HCEC 1CT (cell line): ENCODE data around the gene IL13.

Source experiments
- DNase-seq: peaks from one replicate; pipeline ENCODE4 v3.0.0-alpha.2; 2017

The IL13 gene

DNA sequence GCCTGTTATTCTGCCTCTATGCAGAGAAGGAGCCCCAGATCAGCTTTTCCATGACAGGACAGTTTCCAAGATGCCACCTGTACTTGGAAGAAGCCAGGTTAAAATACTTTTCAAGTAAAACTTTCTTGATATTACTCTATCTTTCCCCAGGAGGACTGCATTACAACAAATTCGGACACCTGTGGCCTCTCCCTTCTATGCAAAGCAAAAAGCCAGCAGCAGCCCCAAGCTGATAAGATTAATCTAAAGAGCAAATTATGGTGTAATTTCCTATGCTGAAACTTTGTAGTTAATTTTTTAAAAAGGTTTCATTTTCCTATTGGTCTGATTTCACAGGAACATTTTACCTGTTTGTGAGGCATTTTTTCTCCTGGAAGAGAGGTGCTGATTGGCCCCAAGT lies 15.5 kb downstream of the IL13 start:
- DNase-seq: no peak

DNA sequence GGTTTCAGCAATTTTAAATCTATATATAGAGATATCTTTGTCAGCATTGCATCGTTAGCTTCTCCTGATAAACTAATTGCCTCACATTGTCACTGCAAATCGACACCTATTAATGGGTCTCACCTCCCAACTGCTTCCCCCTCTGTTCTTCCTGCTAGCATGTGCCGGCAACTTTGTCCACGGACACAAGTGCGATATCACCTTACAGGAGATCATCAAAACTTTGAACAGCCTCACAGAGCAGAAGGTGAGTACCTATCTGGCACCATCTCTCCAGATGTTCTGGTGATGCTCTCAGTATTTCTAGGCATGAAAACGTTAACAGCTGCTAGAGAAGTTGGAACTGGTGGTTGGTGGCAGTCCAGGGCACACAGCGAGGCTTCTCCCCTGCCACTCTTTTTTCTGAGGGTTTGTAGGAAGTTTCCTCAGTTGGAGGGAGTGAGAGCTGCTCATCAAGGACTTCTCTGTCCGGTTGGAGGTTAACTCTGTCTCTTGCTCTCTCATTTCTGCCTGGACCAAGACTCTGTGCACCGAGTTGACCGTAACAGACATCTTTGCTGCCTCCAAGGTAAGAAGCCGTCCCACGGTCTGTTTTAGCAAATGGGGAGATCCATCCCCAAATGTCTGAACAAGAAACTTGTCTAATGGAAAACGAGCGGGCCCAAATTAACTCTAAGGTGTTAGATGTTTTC lies 16.1 kb downstream of the IL13 start, which contains the start of gene IL4:
IL4 (plus strand) TSS at position 51 of the 692 bp plus-strand sequence; CDS start at position 113, 62 bp downstream.
- no peak for DNase-seq

DNA sequence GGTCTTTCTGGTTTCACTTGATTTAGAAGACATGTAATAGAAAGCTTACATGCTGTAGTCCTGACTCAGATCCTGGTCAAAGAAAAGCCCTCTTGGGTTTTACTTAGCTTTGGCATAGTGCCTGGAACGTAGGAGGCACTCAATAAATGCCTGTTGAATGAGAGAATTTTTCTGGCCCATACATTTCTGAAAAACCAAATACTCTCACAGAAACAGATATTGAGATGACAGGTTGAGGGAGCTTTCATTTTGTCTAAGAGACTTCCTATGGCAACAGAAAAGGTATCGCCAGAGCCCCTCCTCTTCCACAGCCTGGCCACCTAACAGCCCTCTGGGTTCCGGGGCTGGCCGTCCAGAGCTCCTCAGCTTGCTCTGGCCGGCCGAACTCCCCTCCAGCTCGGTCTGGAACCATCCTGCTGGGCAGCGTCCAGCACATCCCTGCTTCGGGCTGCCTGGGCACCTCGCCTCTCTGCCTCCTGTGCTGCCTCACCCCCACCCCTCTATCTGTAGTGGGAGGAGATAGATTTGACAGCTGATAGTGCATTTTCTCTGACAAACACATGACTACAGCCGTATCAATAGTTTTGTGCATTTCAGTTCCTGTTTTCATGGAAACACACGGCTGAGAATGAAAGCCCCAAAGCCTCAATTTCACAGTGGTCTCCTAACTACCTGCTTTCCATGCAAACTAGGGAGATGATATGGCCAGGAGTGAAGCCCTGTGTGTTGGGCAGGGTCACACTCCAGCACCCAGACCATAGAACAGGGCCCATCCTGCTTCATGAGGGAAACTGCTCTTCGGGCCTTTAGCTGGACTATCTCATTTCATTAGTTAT lies 16.9 kb downstream of the IL13 start:
- peak; percentile 96 for DNase-seq

DNA sequence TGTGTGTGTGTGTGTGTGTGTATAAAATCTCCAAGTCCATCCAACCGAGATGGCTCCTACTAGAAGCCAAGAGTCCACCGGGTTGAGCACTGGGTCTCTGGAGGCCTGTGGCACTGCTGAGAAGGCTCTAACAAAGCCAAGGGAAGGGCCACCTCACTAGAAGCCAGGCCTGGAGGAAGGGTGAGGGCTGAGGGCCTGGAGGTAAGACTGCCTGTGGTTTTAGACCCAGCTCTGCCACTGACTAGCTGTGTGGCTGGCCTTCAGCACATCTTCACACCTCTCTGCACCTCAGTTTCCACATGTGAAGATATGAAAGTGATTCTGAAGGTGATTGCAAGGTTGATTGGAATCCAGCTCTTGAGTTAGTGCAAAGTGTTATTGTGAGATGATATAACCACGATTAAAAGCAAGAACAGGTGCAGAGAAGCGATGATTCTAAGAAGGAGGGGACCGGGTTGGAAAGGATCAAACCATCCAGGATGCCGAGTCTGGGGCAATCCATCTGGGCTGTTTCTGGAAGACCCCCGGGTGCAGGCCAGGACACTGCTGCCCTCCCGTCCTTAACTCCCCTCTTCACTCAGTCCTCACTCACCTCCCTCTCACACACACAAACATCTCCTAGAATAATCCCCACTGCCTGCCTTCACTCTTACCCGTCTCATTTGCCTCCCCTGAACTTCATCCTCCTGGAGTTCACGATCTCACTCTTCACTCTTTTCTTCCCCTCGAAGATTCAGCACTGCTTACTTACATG lies 18.1 kb downstream of the IL13 start:
- DNase-seq: no peak

DNA sequence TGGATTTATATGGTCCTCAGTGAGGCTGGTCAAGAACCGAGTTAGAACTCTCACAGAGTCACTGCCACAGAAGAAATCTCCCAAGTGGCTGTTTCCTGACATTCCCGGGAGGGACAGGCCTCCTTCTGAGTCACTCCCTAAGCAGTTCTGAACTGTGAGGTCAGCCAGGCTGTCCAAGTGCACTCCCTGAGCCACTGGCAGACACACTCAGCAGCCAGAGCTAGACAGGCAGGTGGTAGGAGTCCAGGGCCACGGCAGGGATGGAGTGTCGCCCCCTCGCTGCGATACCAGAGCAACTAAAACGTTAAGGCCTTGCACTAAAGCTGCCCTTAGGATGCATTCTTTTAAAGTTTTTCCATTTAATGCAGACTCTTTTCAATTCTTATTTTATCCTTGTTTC lies 19.2 kb downstream of the IL13 start:
- peak; percentile 93 for DNase-seq

DNA sequence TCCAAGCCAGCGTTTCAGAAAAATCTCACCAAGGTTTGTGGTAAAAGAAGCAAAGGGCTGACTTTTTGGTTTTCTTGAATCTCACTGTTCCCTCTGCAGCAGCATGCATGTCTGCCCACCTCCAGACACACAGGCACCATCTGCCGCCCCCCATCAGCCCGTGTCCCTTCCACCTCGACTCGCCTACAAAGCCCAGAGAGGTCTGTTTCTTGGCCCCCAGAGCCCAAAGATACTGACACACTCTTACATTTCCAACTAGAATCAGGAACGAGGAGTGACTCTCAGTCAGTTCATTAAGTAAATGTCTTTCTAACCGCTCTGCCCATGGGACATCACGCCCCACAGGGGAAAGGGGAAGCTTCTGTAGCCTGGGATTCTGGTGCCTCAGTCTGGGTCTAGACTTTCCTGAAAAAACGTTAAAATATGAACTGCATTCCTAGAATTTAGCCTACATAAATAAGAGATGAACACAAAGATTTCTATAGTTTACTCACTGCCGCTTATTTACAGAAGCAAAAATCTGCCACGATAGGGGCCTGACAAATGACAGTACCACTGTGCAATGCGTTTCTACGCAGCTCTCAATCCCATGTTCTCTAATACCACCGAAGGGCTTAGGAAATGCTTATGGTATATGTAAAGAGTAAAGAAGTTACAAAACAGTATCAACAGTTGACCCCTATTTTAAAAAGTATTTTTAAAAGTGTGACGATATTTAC lies 19.9 kb downstream of the IL13 start:
- no peak for DNase-seq

DNA sequence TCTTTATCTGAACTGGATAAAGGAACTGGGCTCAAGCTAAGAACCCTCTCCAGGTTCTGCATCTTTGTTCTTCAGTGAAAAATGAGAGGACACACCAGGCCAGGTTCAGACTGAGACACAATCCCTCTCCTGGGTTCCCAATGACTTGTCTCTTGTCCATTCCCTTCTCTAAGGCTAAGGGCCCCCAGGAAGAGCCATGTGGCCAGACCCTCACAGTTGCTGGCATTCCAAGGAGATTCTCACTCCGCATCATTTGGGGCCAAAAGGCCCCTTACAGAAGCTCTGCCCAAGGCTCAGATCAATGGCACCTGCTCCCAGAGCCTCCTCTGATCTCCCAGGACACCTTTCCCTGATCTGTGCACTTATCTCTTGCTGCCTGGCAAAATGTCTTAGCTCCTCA lies 20.8 kb downstream of the IL13 start:
- no peak for DNase-seq

DNA sequence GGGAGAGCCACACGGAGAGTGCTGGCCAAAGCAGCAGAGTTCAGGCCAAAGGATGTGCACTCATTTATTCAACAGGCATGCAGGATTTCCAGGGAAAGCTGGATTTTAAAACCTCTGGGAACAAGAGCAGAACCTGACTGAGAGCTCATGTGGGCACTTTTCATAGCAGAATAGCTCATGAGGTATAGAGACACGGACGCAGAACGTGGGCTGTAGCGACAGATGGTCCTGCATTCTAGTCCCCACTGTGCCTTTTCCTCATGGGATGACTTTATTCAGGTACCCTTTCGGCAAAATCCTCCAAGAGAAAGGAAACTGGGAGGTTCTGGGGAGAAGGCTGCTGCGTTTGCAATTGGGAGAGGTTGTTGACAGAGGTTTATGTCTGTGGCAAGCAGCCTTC lies 21.2 kb downstream of the IL13 start:
- no peak for DNase-seq

DNA sequence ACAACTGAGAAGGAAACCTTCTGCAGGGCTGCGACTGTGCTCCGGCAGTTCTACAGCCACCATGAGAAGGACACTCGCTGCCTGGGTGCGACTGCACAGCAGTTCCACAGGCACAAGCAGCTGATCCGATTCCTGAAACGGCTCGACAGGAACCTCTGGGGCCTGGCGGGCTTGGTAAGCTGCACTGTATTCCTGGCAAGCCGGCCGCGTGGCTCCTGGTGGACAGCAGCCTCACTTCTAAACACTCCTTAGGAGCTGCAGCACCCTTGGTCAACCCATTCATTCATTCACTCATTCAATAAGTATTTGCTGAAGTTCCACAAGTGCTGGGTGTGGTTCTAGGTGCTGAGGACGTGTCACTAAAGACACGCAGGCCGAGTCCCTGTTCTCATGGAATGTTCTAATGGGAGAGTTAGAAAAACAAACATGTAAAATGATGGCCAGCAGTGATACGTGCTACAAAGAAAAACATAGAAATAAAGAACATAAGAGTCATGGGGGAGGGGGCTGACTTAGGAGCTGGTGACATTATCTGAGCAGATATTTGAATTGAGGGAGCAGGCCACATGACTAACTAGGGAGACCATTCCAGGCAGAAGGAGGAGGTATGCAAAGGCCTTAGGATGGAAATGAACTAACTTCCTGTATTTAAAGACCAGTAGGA lies 21.9 kb downstream of the IL13 start:
- no peak for DNase-seq

DNA sequence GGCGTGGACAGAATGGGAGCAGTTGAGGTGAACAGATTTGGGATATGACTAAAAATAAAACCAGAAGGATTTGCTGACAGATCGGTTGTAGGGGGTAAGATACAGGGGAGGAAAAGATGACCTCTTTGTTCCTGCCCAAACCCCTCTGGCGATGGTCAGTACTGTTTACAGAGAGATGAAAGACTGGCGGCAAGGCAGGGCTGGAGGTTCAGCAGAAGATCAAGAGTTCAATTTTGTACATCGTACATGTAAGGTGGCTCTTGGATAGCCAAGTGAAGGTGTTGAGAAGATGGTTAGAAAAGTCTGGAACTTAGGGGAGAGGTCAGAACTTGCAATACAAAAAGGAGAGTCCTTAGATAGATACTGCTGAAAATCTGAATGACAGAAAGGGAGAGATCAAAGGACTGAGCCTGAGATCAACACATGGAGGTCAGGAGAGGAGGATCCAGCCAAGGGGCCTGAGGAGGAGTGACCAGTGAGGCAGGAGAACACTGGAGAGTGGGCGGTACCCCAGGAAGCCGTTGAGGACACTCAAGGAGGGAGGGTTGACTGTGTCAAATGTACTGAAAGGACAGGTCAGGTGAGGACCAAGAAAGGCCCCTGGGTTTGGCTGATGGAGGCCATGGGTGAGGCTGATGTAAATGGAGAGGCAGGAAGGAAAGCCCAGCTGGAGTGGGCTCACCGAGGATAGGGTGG lies 23.0 kb downstream of the IL13 start:
- no peak for DNase-seq

DNA sequence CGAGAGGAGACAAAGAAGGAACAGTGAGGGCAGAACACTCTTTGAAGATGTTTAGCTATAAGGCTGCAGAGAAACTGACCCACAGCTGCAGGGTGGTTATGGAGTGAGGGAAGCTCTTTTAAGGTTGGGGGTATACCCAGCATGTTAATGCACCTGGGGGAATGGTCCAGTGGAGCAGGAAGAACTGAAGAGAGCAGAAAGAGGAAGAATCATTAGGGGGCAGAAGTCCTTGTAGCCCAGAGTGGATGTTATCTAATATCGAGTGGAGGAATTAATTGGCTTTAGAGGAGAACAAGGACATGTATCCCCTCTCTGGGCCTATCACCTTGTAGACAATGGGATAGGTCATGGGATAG lies 23.5 kb downstream of the IL13 start:
- no peak for DNase-seq

DNA sequence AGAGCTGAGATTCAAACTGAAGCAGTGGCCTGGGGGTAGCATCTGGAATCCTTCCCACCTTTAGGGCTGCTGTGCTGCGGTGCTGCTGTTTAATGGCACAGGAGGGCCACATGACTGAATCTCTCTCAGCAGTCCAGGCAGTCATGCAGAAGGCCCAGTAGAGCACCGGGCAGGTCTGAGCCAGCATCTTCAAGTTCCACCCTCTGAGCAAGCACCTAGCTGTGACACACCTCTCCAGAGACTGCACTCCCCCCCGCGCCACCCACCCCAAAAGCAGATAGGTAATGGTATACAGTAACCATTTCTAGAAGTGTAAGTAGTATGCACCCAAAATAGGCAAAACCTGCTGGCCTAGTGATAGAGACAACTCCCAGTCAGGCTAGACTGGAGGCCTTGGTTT lies 24.0 kb downstream of the IL13 start:
- DNase-seq: no peak

DNA sequence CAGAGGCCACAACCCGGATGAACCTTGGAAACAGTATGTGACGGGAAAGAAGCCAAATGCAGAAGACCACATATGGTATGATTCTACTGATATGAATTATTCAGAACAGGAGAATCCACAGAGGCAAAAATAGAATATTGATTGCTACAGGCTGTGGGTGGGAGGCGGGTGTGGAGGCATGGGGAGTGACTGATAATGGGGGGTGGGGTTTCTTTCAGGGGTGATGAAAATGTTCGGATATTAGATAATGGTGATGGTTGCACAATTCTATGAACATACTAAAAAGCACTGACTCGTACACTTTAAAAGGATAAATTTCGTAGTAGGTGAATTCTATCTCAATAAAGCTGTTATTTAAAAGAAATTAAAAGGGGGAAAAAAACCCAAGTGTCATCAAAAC lies 26.5 kb downstream of the IL13 start:
- DNase-seq: no peak

DNA sequence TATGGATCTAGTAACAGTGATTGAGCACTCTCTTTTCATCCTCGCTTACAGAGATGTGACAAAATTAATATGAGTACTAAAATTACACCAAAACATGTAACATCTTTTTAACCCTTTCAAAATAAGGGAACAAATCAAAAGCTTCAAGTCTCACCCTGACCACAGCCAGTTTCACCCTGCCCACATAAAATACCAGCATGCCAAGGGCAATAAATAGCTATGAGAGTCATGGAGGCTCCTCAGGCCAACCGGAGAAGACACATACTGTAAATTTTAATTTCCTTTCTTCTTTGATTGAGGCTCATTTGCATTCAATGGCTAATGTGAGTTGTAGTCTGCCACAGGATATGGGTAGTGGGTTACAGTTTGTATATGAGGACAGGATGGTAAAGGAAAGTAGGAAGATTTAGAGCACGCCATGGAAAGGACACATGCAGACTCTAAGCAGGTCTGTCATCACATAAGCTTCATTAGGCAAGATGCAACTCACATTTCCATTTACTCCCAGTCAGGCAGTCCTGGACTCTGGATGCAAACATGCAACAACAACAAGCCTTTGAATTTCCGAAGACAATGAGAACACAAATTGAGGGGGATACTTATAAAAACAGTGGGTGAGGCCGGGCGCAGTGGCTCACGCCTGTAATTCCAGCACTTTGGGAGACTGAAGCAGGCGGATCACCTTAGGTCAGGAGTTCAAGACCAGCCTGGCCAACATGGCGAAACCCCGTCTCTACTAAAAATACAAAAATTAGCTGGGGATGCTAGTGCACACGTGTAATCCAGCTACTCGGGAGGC lies 27.1 kb downstream of the IL13 start:
- DNase-seq: no peak

DNA sequence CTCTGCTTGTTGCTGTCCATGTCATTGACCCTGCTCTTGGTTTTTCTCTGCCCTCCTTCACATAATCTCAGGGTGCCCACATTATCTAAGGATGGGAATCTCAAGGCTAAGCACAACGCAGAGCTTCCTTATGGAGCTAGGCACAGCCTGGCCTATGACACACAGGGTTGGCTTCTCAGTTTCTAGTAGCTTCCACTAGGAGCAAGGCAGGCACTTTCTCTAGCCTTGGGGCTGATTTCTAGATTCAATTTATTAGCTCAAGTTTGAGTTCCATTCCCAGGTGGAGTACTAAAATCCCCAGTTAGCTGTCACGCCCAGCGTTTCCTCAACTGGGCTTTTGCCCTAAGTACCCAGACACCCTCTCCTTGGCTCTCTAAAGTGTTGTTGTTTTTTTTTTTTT lies 28.2 kb downstream of the IL13 start:
- DNase-seq: no peak

DNA sequence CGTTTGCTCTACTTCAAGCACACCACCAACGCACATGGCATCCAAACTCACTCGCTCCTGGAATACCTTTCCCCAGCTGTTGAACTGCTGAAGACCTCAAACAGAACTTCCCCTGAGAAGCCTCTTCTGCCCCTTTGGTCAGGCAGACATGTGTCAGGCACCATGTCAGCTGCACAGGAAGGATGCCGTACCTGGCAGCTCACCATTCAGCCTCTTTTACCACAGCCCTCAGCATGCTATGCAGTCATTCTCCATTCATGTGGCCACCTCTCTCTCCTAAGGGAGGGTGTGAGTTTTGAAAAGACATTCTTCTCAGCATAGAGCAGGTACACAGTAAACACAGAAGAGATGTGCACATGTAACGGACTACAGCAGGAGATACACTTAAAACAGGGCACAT lies 30.0 kb downstream of the IL13 start:
- no peak for DNase-seq

DNA sequence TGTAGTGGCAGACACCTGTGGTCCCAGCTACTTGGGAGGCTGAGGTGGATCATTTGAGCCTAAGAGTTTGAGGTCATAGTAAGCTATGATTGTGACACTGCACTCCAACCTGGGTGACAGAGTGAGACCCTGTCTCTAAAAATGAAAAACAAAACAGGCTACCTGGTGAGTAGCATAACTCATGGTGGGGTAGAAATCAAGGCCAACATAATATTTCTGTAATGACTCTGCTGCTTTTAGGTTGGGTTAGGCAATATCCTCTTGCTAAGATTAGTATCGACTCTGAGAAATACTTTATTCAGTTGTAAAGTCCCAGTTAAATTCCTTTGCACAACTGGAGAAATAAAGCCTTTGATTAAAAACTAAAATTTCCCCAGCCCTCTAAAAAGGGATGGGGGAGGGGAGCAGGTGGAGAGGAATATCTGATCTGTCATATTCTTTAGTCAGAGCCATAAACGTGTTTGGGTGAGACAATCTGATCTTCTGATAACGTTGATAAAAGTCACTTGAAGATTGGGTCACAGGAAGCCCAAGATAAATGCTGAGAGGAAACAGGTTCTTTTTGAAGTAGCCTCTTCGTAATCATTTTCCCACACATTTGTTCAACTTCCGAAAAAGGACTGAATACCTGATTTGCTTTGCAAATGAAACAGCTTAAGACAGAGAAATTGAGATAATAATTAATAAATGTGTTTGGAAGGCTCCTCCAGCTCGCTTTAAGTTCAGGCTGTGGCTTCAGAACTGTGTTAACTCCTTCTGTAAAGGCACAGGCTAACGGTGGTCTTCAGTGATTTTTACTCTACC lies 30.8 kb downstream of the IL13 start:
- DNase-seq: peak; percentile 12

DNA sequence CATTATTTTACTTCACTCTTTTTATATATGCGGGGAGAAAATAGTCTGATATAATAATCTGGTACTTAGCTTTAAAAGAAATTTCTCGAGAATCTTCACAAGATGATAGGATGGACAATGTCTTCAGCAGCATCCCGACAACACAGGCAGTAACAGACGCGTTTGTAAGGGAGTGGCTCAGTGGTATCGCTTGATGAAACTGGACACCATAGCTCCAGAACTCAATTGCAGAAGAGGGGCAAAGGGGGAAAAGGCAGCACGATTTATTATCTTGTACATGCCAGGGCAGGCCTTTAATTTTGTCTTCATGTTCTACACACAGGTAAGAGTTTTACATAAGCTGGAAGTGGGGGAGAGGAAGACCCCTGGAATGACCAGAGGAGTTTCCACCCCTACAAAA lies 31.5 kb downstream of the IL13 start:
- DNase-seq: no peak

DNA sequence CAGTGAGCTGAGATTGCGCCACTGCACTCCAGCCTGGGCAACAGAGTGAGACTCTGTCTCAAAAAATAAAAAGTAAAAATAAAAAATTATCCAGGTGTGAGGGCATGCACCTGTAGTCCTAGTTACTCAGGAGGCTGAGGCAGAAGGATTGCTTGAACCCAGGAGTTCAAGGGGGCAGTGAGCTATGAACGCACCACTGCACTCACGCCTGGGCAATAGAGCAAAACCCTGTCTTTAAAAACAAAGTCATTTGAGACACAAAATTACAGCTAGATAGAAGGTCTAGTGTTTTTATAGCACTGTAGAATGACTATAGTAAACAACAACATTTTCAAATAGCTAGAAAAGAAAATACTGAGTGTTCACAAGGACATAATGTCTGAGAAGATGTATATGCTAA lies 32.2 kb downstream of the IL13 start:
- DNase-seq: no peak
